Measurements from ENCODE around the gene MOB3A. TPM values are rescaled to one million over a fixed set of nuclear protein-coding genes. Genes with fewer than 3 reads are reported as not detected.

Gene MOB3A
- total and polyA plus RNA-seq, 2 of the 13 experiments (the other 11 are each of a cell fraction or from before 2014, with no cell fraction given), result 3.5 to 17.8 TPM

DNA sequence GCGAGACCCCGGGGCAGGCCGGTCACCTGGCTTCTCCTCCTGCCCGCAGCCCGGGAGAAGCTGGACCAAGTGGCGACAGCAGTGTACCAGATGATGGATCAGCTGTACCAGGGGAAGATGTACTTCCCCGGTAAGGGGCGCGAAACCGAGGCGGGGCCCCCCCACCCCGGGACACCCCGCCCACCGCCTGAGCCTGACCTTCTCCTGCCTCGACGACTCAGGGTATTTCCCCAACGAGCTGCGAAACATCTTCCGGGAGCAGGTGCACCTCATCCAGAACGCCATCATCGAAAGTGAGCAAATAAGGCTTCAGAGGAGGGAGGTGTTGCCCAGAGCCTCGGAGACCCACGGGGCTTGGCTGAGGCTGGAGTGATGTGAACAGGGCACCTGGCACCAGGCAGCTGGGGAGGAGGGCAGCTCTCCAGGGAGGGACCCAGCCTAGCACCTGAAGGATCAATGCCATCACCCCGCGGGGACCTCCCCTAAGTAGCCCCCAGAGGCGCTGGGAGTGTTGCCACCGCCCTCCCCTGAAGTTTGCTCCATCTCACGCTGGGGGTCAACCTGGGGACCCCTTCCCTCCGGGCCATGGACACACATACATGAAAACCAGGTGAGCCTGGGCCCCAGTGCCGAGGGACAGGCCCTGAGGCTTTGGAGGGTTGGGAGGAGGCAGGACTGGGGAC, 1.2 kb upstream of the MOB3A start:
- H4K20me1 ChIP-seq (ENCODE audit: insufficient read depth, low read length), result no peaks in the 10 kb centered on the region
- H3K9ac ChIP-seq (ENCODE audit: insufficient read depth, low read depth, low read length), result peak overlapping the region; percentile 49; the same call in 1 of the 2 replicates
- no peak for FAIRE-seq
- no peaks in the 10 kb centered on the region for H3K9me3 ChIP-seq (ENCODE audit: low read length)
- no peak overlapping the region for H2AFZ ChIP-seq (ENCODE audit: low read length)
- 14% methylated on average over 10 of the region's 30 CpGs for WGBS (ENCODE audit: low lambda C conversion rate)
- POLR2A ChIA-PET, result interaction anchor here (0.6 kb wide), 2 partner anchors 81 to 134 kb away, joined by 3 read pairs; no protein-coding TSS in a partner anchor
- peaks cover 24% of the 10 kb centered on the region for H3K4me1 ChIP-seq (ENCODE audit: insufficient read depth, low read length)
- no peak overlapping the region for H3K27ac ChIP-seq (ENCODE audit: extremely low read length, insufficient read depth, low read length)
- in situ Hi-C loops (cut with HindIII; ENCODE audit: extremely low pct_ligation_motif_present, low pct_unique_long_range_greater_than_20kb), result no loop called here
- CTCF ChIA-PET (ENCODE audit: low intra/inter-chr PET ratio, low total read pairs), result no interaction called here
- DNase-seq (ENCODE audit: low spot score), result no peak
- H3K4me2 ChIP-seq (ENCODE audit: low read depth, low read length), result peak overlapping the region; percentile 99
- intact Hi-C loops (cut with micrococcal nuclease; ENCODE audit: unreplicated experiment), result no loop called here
- H3K27me3 ChIP-seq (ENCODE audit: control insufficient read depth in 1 of 2, insufficient read depth in 2 of 2, low read length in 2 of 2), result no peaks in the 10 kb centered on the region
- peaks cover 15 to 27% of the 10 kb centered on the region in 2 experiments for H3K36me3 ChIP-seq (replicated peaks in 1 of 2; ENCODE audit: control insufficient read depth in 1 of 2, insufficient read depth in 2 of 2, low read length in 2 of 2)
- no TSS peak for BruUV-seq (replicated peaks)
- H3K79me2 ChIP-seq (ENCODE audit: insufficient read depth, low read length), result peaks cover 7% of the 10 kb centered on the region
- ATAC-seq, result peak; percentile 3
- H3K4me3 ChIP-seq (replicated peaks in 1 of 3; ENCODE audit: insufficient read depth in 1 of 3, low read depth in 2 of 3, low read length in 3 of 3), result peak overlapping the region; percentile 53 to 86 (median 66)
- TF ChIP-seq ZNF547 (CRISPR knock-in tag; IDR thresholded peaks at IDR 0.05), result 0 out of 2 replicates have a peak, but pooled peaks have one; percentile 19
- no peak for TF ChIP-seq ZFX (CRISPR knock-in tag; IDR thresholded peaks at IDR 0.05; ENCODE audit: low read depth)
- TF ChIP-seq HMG20B (CRISPR knock-in tag; conservative IDR thresholded peaks at IDR 0.05), result no peak
- TF ChIP-seq, protein P1, sequence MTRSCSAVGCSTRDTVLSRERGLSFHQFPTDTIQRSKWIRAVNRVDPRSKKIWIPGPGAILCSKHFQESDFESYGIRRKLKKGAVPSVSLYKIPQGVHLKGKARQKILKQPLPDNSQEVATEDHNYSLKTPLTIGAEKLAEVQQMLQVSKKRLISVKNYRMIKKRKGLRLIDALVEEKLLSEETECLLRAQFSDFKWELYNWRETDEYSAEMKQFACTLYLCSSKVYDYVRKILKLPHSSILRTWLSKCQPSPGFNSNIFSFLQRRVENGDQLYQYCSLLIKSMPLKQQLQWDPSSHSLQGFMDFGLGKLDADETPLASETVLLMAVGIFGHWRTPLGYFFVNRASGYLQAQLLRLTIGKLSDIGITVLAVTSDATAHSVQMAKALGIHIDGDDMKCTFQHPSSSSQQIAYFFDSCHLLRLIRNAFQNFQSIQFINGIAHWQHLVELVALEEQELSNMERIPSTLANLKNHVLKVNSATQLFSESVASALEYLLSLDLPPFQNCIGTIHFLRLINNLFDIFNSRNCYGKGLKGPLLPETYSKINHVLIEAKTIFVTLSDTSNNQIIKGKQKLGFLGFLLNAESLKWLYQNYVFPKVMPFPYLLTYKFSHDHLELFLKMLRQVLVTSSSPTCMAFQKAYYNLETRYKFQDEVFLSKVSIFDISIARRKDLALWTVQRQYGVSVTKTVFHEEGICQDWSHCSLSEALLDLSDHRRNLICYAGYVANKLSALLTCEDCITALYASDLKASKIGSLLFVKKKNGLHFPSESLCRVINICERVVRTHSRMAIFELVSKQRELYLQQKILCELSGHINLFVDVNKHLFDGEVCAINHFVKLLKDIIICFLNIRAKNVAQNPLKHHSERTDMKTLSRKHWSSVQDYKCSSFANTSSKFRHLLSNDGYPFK (CRISPR knock-in tag; IDR thresholded peaks at IDR 0.05; ENCODE audit: borderline replicate concordance), result 0 out of 2 replicates have a peak, but pooled peaks have one; percentile 3
- no peak for TF ChIP-seq ZNF563 (CRISPR knock-in tag; IDR thresholded peaks at IDR 0.05)
- TF ChIP-seq, protein P2, sequence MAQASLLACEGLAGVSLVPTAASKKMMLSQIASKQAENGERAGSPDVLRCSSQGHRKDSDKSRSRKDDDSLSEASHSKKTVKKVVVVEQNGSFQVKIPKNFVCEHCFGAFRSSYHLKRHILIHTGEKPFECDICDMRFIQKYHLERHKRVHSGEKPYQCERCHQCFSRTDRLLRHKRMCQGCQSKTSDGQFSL (CRISPR knock-in tag; IDR thresholded peaks at IDR 0.05), result 0 out of 2 replicates have a peak, but pooled peaks have one; percentile 22
- TF ChIP-seq SP1 (IDR thresholded peaks at IDR 0.05), result no peak
- TF ChIP-seq SP1 (CRISPR knock-in tag; IDR thresholded peaks at IDR 0.05), result no peak
- TF ChIP-seq PHB2 (IDR thresholded peaks at IDR 0.05; ENCODE audit: partially characterized antibody), result no peak
- peak; percentile 45; the same call in 1 of the 2 replicates for TF ChIP-seq ZNF768 (CRISPR knock-in tag; IDR thresholded peaks at IDR 0.05)
- TF ChIP-seq, protein P3, sequence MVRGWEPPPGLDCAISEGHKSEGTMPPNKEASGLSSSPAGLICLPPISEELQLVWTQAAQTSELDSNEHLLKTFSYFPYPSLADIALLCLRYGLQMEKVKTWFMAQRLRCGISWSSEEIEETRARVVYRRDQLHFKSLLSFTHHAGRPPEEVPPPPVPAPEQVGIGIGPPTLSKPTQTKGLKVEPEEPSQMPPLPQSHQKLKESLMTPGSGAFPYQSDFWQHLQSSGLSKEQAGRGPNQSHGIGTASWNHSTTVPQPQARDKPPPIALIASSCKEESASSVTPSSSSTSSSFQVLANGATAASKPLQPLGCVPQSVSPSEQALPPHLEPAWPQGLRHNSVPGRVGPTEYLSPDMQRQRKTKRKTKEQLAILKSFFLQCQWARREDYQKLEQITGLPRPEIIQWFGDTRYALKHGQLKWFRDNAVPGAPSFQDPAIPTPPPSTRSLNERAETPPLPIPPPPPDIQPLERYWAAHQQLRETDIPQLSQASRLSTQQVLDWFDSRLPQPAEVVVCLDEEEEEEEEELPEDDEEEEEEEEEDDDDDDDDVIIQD (CRISPR knock-in tag; IDR thresholded peaks at IDR 0.05; ENCODE audit: low read depth), result no peak
- no peak for TF ChIP-seq NFATC3 (CRISPR knock-in tag; IDR thresholded peaks at IDR 0.05)
- no peak for TF ChIP-seq ZNF615 (CRISPR knock-in tag; IDR thresholded peaks at IDR 0.05; ENCODE audit: borderline replicate concordance)
- no peak for TF ChIP-seq FOXM1 (CRISPR knock-in tag; IDR thresholded peaks at IDR 0.05)
- no peak for TF ChIP-seq ZNF772 (CRISPR knock-in tag; IDR thresholded peaks at IDR 0.05)
- TF ChIP-seq ATAD3A (CRISPR knock-in tag; IDR thresholded peaks at IDR 0.05), result no peak
- TF ChIP-seq NPAS2 (CRISPR knock-in tag; IDR thresholded peaks at IDR 0.05; ENCODE audit: borderline replicate concordance), result no peak
- TF ChIP-seq, protein P4, sequence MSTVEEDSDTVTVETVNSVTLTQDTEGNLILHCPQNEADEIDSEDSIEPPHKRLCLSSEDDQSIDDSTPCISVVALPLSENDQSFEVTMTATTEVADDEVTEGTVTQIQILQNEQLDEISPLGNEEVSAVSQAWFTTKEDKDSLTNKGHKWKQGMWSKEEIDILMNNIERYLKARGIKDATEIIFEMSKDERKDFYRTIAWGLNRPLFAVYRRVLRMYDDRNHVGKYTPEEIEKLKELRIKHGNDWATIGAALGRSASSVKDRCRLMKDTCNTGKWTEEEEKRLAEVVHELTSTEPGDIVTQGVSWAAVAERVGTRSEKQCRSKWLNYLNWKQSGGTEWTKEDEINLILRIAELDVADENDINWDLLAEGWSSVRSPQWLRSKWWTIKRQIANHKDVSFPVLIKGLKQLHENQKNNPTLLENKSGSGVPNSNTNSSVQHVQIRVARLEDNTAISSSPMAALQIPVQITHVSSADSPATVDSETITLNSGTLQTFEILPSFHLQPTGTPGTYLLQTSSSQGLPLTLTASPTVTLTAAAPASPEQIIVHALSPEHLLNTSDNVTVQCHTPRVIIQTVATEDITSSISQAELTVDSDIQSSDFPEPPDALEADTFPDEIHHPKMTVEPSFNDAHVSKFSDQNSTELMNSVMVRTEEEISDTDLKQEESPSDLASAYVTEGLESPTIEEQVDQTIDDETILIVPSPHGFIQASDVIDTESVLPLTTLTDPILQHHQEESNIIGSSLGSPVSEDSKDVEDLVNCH (CRISPR knock-in tag; IDR thresholded peaks at IDR 0.05), result no peak

All from HepG2 (cell line).